Right cardiac atrium (tissue), 5 donors: ENCODE measurements around the gene ABHD17B. TPM values are rescaled to one million over a fixed set of nuclear protein-coding genes. Genes with fewer than 3 reads are reported as not detected.

Experiments used
- ATAC-seq, 2 donors: fragments of 200-7000 bp; cut with Tn5 transposase; one replicate each; pipeline versions ENCODE4 v1.8.0 to v1.9.1; 2020; ENCODE audit warnings: moderate library complexity in 2 of 2, mild to moderate bottlenecking in 1 of 2
- DNase-seq, 3 donors: peaks; one replicate each; pipeline ENCODE4 v3.0.0-alpha.2; 2020
- H3K27ac ChIP-seq: one replicate; pipeline ENCODE4 v1.5.1; 2013; ENCODE audit warnings: mild to moderate bottlenecking, low read length, control low read depth, moderate library complexity
- H3K27me3 ChIP-seq: one replicate; pipeline ENCODE4 v1.6.1; 2013; ENCODE audit not compliant: control insufficient read depth, insufficient read depth
- H3K4me1 ChIP-seq: one replicate; pipeline ENCODE4 v1.6.1; 2013; ENCODE audit warnings: low read length; ENCODE audit not compliant: control insufficient read depth, insufficient read depth
- H3K4me3 ChIP-seq: one replicate; pipeline ENCODE4 v1.5.1; 2013; ENCODE audit warnings: low read length, control low read depth
- H3K9me3 ChIP-seq: one replicate; pipeline ENCODE4 v1.6.1; 2013; ENCODE audit warnings: low read length; ENCODE audit not compliant: control insufficient read depth
- WGBS: extraction: QIAGEN DNeasy Blood & Tissue Kit; methylation state at CpG from one replicate; pipeline ENCODE4 v1.1.7; 2013; 5-methylcytosine and 5-hydroxymethylcytosine counted together
- intact Hi-C, 4 donors: fragments of 100-400 bp; cut with DNase I; formaldehyde crosslinking; loops; one replicate each; pipeline versions ENCODE4 v1.11.0 to v1.14.0; 2022 to 2023
- polyA plus RNA-seq: library from polyadenylated mRNA; stranded (reverse); fragments of 200-250 nt; gene quantifications from one replicate; pipeline ENCODE4 v1.2.3, GENCODE V29; 2013
- total RNA-seq, 4 donors: library from RNA; stranded (reverse); fragmentation: NEBNext Ultra II Directional; extraction: Animal tissue kit (Norgen Biotek cat#: 25700); gene quantifications; one replicate each; pipeline ENCODE4 v1.2.1, GENCODE V29; 2021
- donor health status: healthy with polysubstance abuse.
- donor health status: DM: no; HTN: yes; CAD: no.
- donor health status: DM: no; HTN: no; CAD: no.
- donor health status: DM: no; HTN: yes; CAD: no; lungs with severe emphysema.
- donor health status: DM: yes; HTN: yes; CAD: no.

ABHD17B gene
- total and polyA plus RNA-seq, 5 donors = 4.8 to 11.4 (median 10.2) TPM

GRCh38 chr9:71929791-71930440 lies 18.9 kb upstream of the ABHD17B start:
- intact Hi-C loops = no loop called here
- H3K4me1 ChIP-seq = peaks cover 1% of the 10 kb centered on the region

GRCh38 chr9:71929223-71929622 lies 18.2 kb upstream of the ABHD17B start:
- WGBS = 98% methylated on average over 2 of the region's 2 CpGs
- peaks cover 1% of the 10 kb centered on the region for H3K4me1 ChIP-seq
- H3K4me3 ChIP-seq = no peak overlapping the region
- DNase-seq (no peak), ATAC-seq (no peak)
- H3K27ac ChIP-seq = no peak overlapping the region
- no peaks in the 10 kb centered on the region for H3K27me3 ChIP-seq
- intact Hi-C loops = no loop called here
- no peaks in the 10 kb centered on the region for H3K9me3 ChIP-seq

More at GRCh38 chr9:71929791-71930440, 18.9 kb upstream of the ABHD17B start:
- H3K27ac ChIP-seq = no peak overlapping the region
- no peaks in the 10 kb centered on the region for H3K27me3 ChIP-seq
- H3K9me3 ChIP-seq = no peaks in the 10 kb centered on the region
- no peak for DNase-seq
- ATAC-seq = no peak
- no peak overlapping the region for H3K4me3 ChIP-seq
- 82% methylated on average over 2 of the region's 2 CpGs for WGBS

GRCh38 chr9:71928806-71929205 lies 17.8 kb upstream of the ABHD17B start:
- H3K27me3 ChIP-seq = no peaks in the 10 kb centered on the region
- H3K4me3 ChIP-seq = no peak overlapping the region
- DNase-seq = no peak
- intact Hi-C loops = no loop called here
- 98% methylated on average over 2 of the region's 2 CpGs for WGBS
- no peaks in the 10 kb centered on the region for H3K9me3 ChIP-seq
- no peak overlapping the region for H3K27ac ChIP-seq
- H3K4me1 ChIP-seq = peaks cover 1% of the 10 kb centered on the region
- no peak for ATAC-seq

- Histone ChIP-seq H3K4me3 (no peak overlapping the region), H3K27ac (no peak overlapping the region), H3K9me3 (no peaks in the 10 kb centered on the region), H3K27me3 (no peaks in the 10 kb centered on the region), H3K4me1 (peaks cover 1% of the 10 kb centered on the region)
- DNase-seq = no peak
- no peak for ATAC-seq
- WGBS = 97% methylated on average over 1 of the region's 1 CpG
- intact Hi-C loops = no loop called here
Observed at GRCh38 chr9:71928376-71928775, 17.4 kb upstream of the ABHD17B start.

- intact Hi-C loops = no loop called here
- DNase-seq (no peak), ATAC-seq (no peak)
- Histone ChIP-seq H3K4me3 (no peak overlapping the region), H3K27ac (no peak overlapping the region), H3K9me3 (no peaks in the 10 kb centered on the region), H3K4me1 (peaks cover 1% of the 10 kb centered on the region), H3K27me3 (no peaks in the 10 kb centered on the region)
Observed at GRCh38 chr9:71925834-71926233, 14.8 kb upstream of the ABHD17B start.

GRCh38 chr9:71924576-71924975 lies 13.6 kb upstream of the ABHD17B start:
- Histone ChIP-seq H3K9me3 (no peaks in the 10 kb centered on the region), H3K4me3 (no peak overlapping the region), H3K4me1 (no peaks in the 10 kb centered on the region), H3K27ac (no peak overlapping the region), H3K27me3 (no peaks in the 10 kb centered on the region)
- intact Hi-C loops = no loop called here
- no peak for DNase-seq
- no peak for ATAC-seq

GRCh38 chr9:71921190-71921814 lies 10.3 kb upstream of the ABHD17B start:
- ATAC-seq = no peak
- no peak overlapping the region for H3K4me3 ChIP-seq
- no peaks in the 10 kb centered on the region for H3K4me1 ChIP-seq
- DNase-seq = no peak
- intact Hi-C loops = no loop called here
- H3K9me3 ChIP-seq = no peaks in the 10 kb centered on the region
- no peaks in the 10 kb centered on the region for H3K27me3 ChIP-seq
- H3K27ac ChIP-seq = no peak overlapping the region

GRCh38 chr9:71920456-71921189 lies 9.6 kb upstream of the ABHD17B start:
- intact Hi-C loops = no loop called here
- Histone ChIP-seq H3K27me3 (no peaks in the 10 kb centered on the region), H3K27ac (no peak overlapping the region), H3K4me3 (no peak overlapping the region), H3K4me1 (no peaks in the 10 kb centered on the region), H3K9me3 (no peaks in the 10 kb centered on the region)
- DNase-seq = no peak
- 82% methylated on average over 1 of the region's 1 CpG for WGBS
- ATAC-seq = no peak

- Histone ChIP-seq H3K9me3 (no peaks in the 10 kb centered on the region), H3K4me3 (no peak overlapping the region), H3K27me3 (no peaks in the 10 kb centered on the region), H3K27ac (no peak overlapping the region), H3K4me1 (no peaks in the 10 kb centered on the region)
- DNase-seq (no peak), ATAC-seq (no peak)
- 95% methylated on average over 5 of the region's 5 CpGs for WGBS
- intact Hi-C loops = no loop called here
Observed at GRCh38 chr9:71918419-71918818, 7.4 kb upstream of the ABHD17B start.

GRCh38 chr9:71916834-71917534 lies 6.0 kb upstream of the ABHD17B start:
- DNase-seq (no peak), ATAC-seq (no peak)
- peaks cover 3% of the 10 kb centered on the region for H3K4me1 ChIP-seq
- no peaks in the 10 kb centered on the region for H3K27me3 ChIP-seq
- H3K9me3 ChIP-seq = no peaks in the 10 kb centered on the region
- H3K27ac ChIP-seq = no peak overlapping the region
- intact Hi-C loops = no loop called here
- H3K4me3 ChIP-seq = no peak overlapping the region

GRCh38 chr9:71915495-71915894 lies 4.5 kb upstream of the ABHD17B start:
- no peak overlapping the region for H3K4me3 ChIP-seq
- ATAC-seq = no peak
- no peaks in the 10 kb centered on the region for H3K9me3 ChIP-seq
- H3K27me3 ChIP-seq = no peaks in the 10 kb centered on the region
- intact Hi-C loops = no loop called here
- H3K27ac ChIP-seq = no peak overlapping the region
- H3K4me1 ChIP-seq = peaks cover 3% of the 10 kb centered on the region
- DNase-seq = no peak
